ENCODE results near the gene MOB3B.

Gene MOB3B

GRCh38 chr9:27483576-27483975 lies 46.0 kb downstream of the MOB3B start:
- no peaks in the 10 kb centered on the region for H3K27me3 ChIP-seq (ENCODE audit: control insufficient read depth in 2 of 2, insufficient read depth in 2 of 2, low read length in 2 of 2)
- no peak overlapping the region for H3K27ac ChIP-seq (ENCODE audit: low read depth in 2 of 2, low read length in 2 of 2)
- H3K36me3 ChIP-seq (ENCODE audit: control insufficient read depth in 2 of 2, insufficient read depth in 2 of 2, low read length in 2 of 2): peaks cover 0 to 2% of the 10 kb centered on the region in 2 donors

GRCh38 chr9:27482709-27483108 lies 46.9 kb downstream of the MOB3B start:
- Histone ChIP-seq H3K9ac (ENCODE audit: low read depth in 1 of 2, low read length in 2 of 2) (no peak overlapping the region), H3K27ac (ENCODE audit: low read depth in 2 of 2, low read length in 2 of 2) (no peak overlapping the region), H3K27me3 (ENCODE audit: control insufficient read depth in 2 of 2, insufficient read depth in 2 of 2, low read length in 2 of 2) (no peaks in the 10 kb centered on the region), H3K4me3 (ENCODE audit: low read length in 2 of 2) (no peak overlapping the region), H3K9me3 (ENCODE audit: control insufficient read depth in 2 of 2, low read length in 2 of 2) (peaks cover 3 to 4% of the 10 kb centered on the region in 2 donors), H3K36me3 (ENCODE audit: control insufficient read depth in 2 of 2, insufficient read depth in 2 of 2, low read length in 2 of 2) (peaks cover 0 to 2% of the 10 kb centered on the region in 2 donors), H3K4me1 (ENCODE audit: control insufficient read depth in 2 of 2, insufficient read depth in 2 of 2, low read length in 2 of 2) (peaks cover 6 to 7% of the 10 kb centered on the region in 2 donors)

More at GRCh38 chr9:27483576-27483975, 46.0 kb downstream of the MOB3B start:
- peaks cover 3 to 4% of the 10 kb centered on the region in 2 donors for H3K9me3 ChIP-seq (ENCODE audit: control insufficient read depth in 2 of 2, low read length in 2 of 2)
- H3K4me1 ChIP-seq (ENCODE audit: control insufficient read depth in 2 of 2, insufficient read depth in 2 of 2, low read length in 2 of 2): peaks cover 10% of the 10 kb centered on the region in 2 donors
- no peak overlapping the region for H3K9ac ChIP-seq (ENCODE audit: low read depth in 1 of 2, low read length in 2 of 2)
- no peak overlapping the region for H3K4me3 ChIP-seq (ENCODE audit: low read length in 2 of 2)

GRCh38 chr9:27478322-27478721 lies 51.3 kb downstream of the MOB3B start:
- H3K27ac ChIP-seq (ENCODE audit: low read depth in 2 of 2, low read length in 2 of 2): no peak overlapping the region
- H3K36me3 ChIP-seq (ENCODE audit: control insufficient read depth in 2 of 2, insufficient read depth in 2 of 2, low read length in 2 of 2): no peaks in the 10 kb centered on the region
- peaks cover 4 to 7% of the 10 kb centered on the region in 2 donors for H3K4me1 ChIP-seq (ENCODE audit: control insufficient read depth in 2 of 2, insufficient read depth in 2 of 2, low read length in 2 of 2)

GRCh38 chr9:27476870-27477515 lies 52.6 kb downstream of the MOB3B start:
- Histone ChIP-seq H3K27me3 (ENCODE audit: control insufficient read depth in 2 of 2, insufficient read depth in 2 of 2, low read length in 2 of 2) (no peaks in the 10 kb centered on the region), H3K27ac (ENCODE audit: low read depth in 2 of 2, low read length in 2 of 2) (no peak overlapping the region), H3K36me3 (ENCODE audit: control insufficient read depth in 2 of 2, insufficient read depth in 2 of 2, low read length in 2 of 2) (no peaks in the 10 kb centered on the region), H3K9ac (ENCODE audit: low read depth in 1 of 2, low read length in 2 of 2) (no peak overlapping the region), H3K9me3 (ENCODE audit: control insufficient read depth in 2 of 2, low read length in 2 of 2) (peaks cover 3 to 4% of the 10 kb centered on the region in 2 donors), H3K4me3 (ENCODE audit: low read length in 2 of 2) (no peak overlapping the region), H3K4me1 (ENCODE audit: control insufficient read depth in 2 of 2, insufficient read depth in 2 of 2, low read length in 2 of 2) (peaks cover 4 to 10% of the 10 kb centered on the region in 2 donors)

More at GRCh38 chr9:27478322-27478721, 51.3 kb downstream of the MOB3B start:
- Histone ChIP-seq H3K9me3 (ENCODE audit: control insufficient read depth in 2 of 2, low read length in 2 of 2) (peaks cover 3 to 4% of the 10 kb centered on the region in 2 donors), H3K27me3 (ENCODE audit: control insufficient read depth in 2 of 2, insufficient read depth in 2 of 2, low read length in 2 of 2) (no peaks in the 10 kb centered on the region), H3K9ac (ENCODE audit: low read depth in 1 of 2, low read length in 2 of 2) (no peak overlapping the region), H3K4me3 (ENCODE audit: low read length in 2 of 2) (no peak overlapping the region)

- Histone ChIP-seq H3K36me3 (ENCODE audit: control insufficient read depth in 2 of 2, insufficient read depth in 2 of 2, low read length in 2 of 2) (no peaks in the 10 kb centered on the region), H3K9ac (ENCODE audit: low read depth in 1 of 2, low read length in 2 of 2) (no peak overlapping the region), H3K4me1 (ENCODE audit: control insufficient read depth in 2 of 2, insufficient read depth in 2 of 2, low read length in 2 of 2) (peaks cover 4 to 16% of the 10 kb centered on the region in 2 donors), H3K9me3 (ENCODE audit: control insufficient read depth in 2 of 2, low read length in 2 of 2) (peaks cover 3 to 4% of the 10 kb centered on the region in 2 donors), H3K27me3 (ENCODE audit: control insufficient read depth in 2 of 2, insufficient read depth in 2 of 2, low read length in 2 of 2) (no peaks in the 10 kb centered on the region), H3K4me3 (ENCODE audit: low read length in 2 of 2) (no peak overlapping the region), H3K27ac (ENCODE audit: low read depth in 2 of 2, low read length in 2 of 2) (peak overlapping the region in 1 of 2 donors; percentile 18)
Measured at GRCh38 chr9:27475057-27475595, 54.5 kb downstream of the MOB3B start.

GRCh38 chr9:27474305-27474704 lies 55.3 kb downstream of the MOB3B start:
- no peak overlapping the region for H3K9ac ChIP-seq (ENCODE audit: low read depth in 1 of 2, low read length in 2 of 2)
- peaks cover 3 to 4% of the 10 kb centered on the region in 2 donors for H3K9me3 ChIP-seq (ENCODE audit: control insufficient read depth in 2 of 2, low read length in 2 of 2)
- H3K4me1 ChIP-seq (ENCODE audit: control insufficient read depth in 2 of 2, insufficient read depth in 2 of 2, low read length in 2 of 2): peaks cover 4 to 16% of the 10 kb centered on the region in 2 donors
- no peak overlapping the region for H3K27ac ChIP-seq (ENCODE audit: low read depth in 2 of 2, low read length in 2 of 2)
- H3K27me3 ChIP-seq (ENCODE audit: control insufficient read depth in 2 of 2, insufficient read depth in 2 of 2, low read length in 2 of 2): no peaks in the 10 kb centered on the region
- no peaks in the 10 kb centered on the region for H3K36me3 ChIP-seq (ENCODE audit: control insufficient read depth in 2 of 2, insufficient read depth in 2 of 2, low read length in 2 of 2)
- no peak overlapping the region for H3K4me3 ChIP-seq (ENCODE audit: low read length in 2 of 2)

- Histone ChIP-seq H3K36me3 (ENCODE audit: control insufficient read depth in 2 of 2, insufficient read depth in 2 of 2, low read length in 2 of 2) (no peaks in the 10 kb centered on the region), H3K9me3 (ENCODE audit: control insufficient read depth in 2 of 2, low read length in 2 of 2) (no peaks in the 10 kb centered on the region), H3K27ac (ENCODE audit: low read depth in 2 of 2, low read length in 2 of 2) (no peak overlapping the region), H3K4me3 (ENCODE audit: low read length in 2 of 2) (no peak overlapping the region), H3K9ac (ENCODE audit: low read depth in 1 of 2, low read length in 2 of 2) (no peak overlapping the region), H3K4me1 (ENCODE audit: control insufficient read depth in 2 of 2, insufficient read depth in 2 of 2, low read length in 2 of 2) (peaks cover 4 to 16% of the 10 kb centered on the region in 2 donors), H3K27me3 (ENCODE audit: control insufficient read depth in 2 of 2, insufficient read depth in 2 of 2, low read length in 2 of 2) (no peaks in the 10 kb centered on the region)
Measured at GRCh38 chr9:27473111-27473529, 56.5 kb downstream of the MOB3B start.

GRCh38 chr9:27472195-27472594 lies 57.4 kb downstream of the MOB3B start:
- no peaks in the 10 kb centered on the region for H3K9me3 ChIP-seq (ENCODE audit: control insufficient read depth in 2 of 2, low read length in 2 of 2)
- H3K27me3 ChIP-seq (ENCODE audit: control insufficient read depth in 2 of 2, insufficient read depth in 2 of 2, low read length in 2 of 2): no peaks in the 10 kb centered on the region
- no peak overlapping the region for H3K4me3 ChIP-seq (ENCODE audit: low read length in 2 of 2)
- no peak overlapping the region for H3K27ac ChIP-seq (ENCODE audit: low read depth in 2 of 2, low read length in 2 of 2)
- H3K9ac ChIP-seq (ENCODE audit: low read depth in 1 of 2, low read length in 2 of 2): no peak overlapping the region
- H3K4me1 ChIP-seq (ENCODE audit: control insufficient read depth in 2 of 2, insufficient read depth in 2 of 2, low read length in 2 of 2): peaks cover 4 to 16% of the 10 kb centered on the region in 2 donors
- H3K36me3 ChIP-seq (ENCODE audit: control insufficient read depth in 2 of 2, insufficient read depth in 2 of 2, low read length in 2 of 2): no peaks in the 10 kb centered on the region

- Histone ChIP-seq H3K4me1 (ENCODE audit: control insufficient read depth in 2 of 2, insufficient read depth in 2 of 2, low read length in 2 of 2) (peaks cover 4 to 16% of the 10 kb centered on the region in 2 donors), H3K4me3 (ENCODE audit: low read length in 2 of 2) (no peak overlapping the region), H3K36me3 (ENCODE audit: control insufficient read depth in 2 of 2, insufficient read depth in 2 of 2, low read length in 2 of 2) (no peaks in the 10 kb centered on the region), H3K9me3 (ENCODE audit: control insufficient read depth in 2 of 2, low read length in 2 of 2) (no peaks in the 10 kb centered on the region), H3K27me3 (ENCODE audit: control insufficient read depth in 2 of 2, insufficient read depth in 2 of 2, low read length in 2 of 2) (no peaks in the 10 kb centered on the region), H3K27ac (ENCODE audit: low read depth in 2 of 2, low read length in 2 of 2) (no peak overlapping the region), H3K9ac (ENCODE audit: low read depth in 1 of 2, low read length in 2 of 2) (no peak overlapping the region)
Measured at GRCh38 chr9:27471789-27472188, 57.8 kb downstream of the MOB3B start.

- no peak overlapping the region for H3K27ac ChIP-seq (ENCODE audit: low read depth in 2 of 2, low read length in 2 of 2)
- peaks cover 4 to 16% of the 10 kb centered on the region in 2 donors for H3K4me1 ChIP-seq (ENCODE audit: control insufficient read depth in 2 of 2, insufficient read depth in 2 of 2, low read length in 2 of 2)
Measured at GRCh38 chr9:27471366-27471765, 58.2 kb downstream of the MOB3B start.

More at GRCh38 chr9:27471366-27471765, 58.2 kb downstream of the MOB3B start:
- H3K9me3 ChIP-seq (ENCODE audit: control insufficient read depth in 2 of 2, low read length in 2 of 2): no peaks in the 10 kb centered on the region
- no peaks in the 10 kb centered on the region for H3K27me3 ChIP-seq (ENCODE audit: control insufficient read depth in 2 of 2, insufficient read depth in 2 of 2, low read length in 2 of 2)
- no peak overlapping the region for H3K9ac ChIP-seq (ENCODE audit: low read depth in 1 of 2, low read length in 2 of 2)
- no peaks in the 10 kb centered on the region for H3K36me3 ChIP-seq (ENCODE audit: control insufficient read depth in 2 of 2, insufficient read depth in 2 of 2, low read length in 2 of 2)
- H3K4me3 ChIP-seq (ENCODE audit: low read length in 2 of 2): no peak overlapping the region

Data from mucosa of rectum (tissue), 2 donors.